ENCODE results near the gene PFDN4.

PFDN4 gene

GRCh38 chr20:54174457-54175175 lies 33.3 kb upstream of the PFDN4 start:
- DNase-seq: no peak

- DNase-seq: peak; percentile 75
These were observed 31.3 kb upstream of the PFDN4 start for GRCh38 chr20:54176610-54177009.

- DNase-seq: no peak
These were observed 30.5 kb upstream of the PFDN4 start for GRCh38 chr20:54177378-54177777.

- no peak for DNase-seq
These were observed 29.6 kb upstream of the PFDN4 start for GRCh38 chr20:54178256-54178655.

- no peak for DNase-seq
These were observed 27.9 kb upstream of the PFDN4 start for GRCh38 chr20:54179946-54180345.

- no peak for DNase-seq
These were observed 27.0 kb upstream of the PFDN4 start for GRCh38 chr20:54180931-54181330.

GRCh38 chr20:54184071-54184470 lies 23.8 kb upstream of the PFDN4 start:
- no peak for DNase-seq

- DNase-seq: no peak
These were observed 22.8 kb upstream of the PFDN4 start for GRCh38 chr20:54184904-54185626.

- peak; percentile 59 for DNase-seq
These were observed 19.6 kb upstream of the PFDN4 start for GRCh38 chr20:54188132-54188849.

- DNase-seq: no peak
These were observed 18.3 kb upstream of the PFDN4 start for GRCh38 chr20:54189630-54190029.

- DNase-seq: peak; percentile 53
These were observed 17.7 kb upstream of the PFDN4 start for GRCh38 chr20:54190217-54190616.

- no peak for DNase-seq
These were observed 14.1 kb upstream of the PFDN4 start for GRCh38 chr20:54193817-54194216.

- peak; percentile 36 for DNase-seq
These were observed 13.0 kb upstream of the PFDN4 start for GRCh38 chr20:54194724-54195438.

GRCh38 chr20:54195483-54196472 lies 12.1 kb upstream of the PFDN4 start:
- no peak for DNase-seq

GRCh38 chr20:54197621-54198604 lies 10.0 kb upstream of the PFDN4 start:
- peak; percentile 80 for DNase-seq

- DNase-seq: no peak
These were observed 8.6 kb upstream of the PFDN4 start for GRCh38 chr20:54199283-54199682.

- DNase-seq: peak; percentile 70
These were observed 8.1 kb upstream of the PFDN4 start for GRCh38 chr20:54199721-54200176.

GRCh38 chr20:54200487-54201267 lies 7.2 kb upstream of the PFDN4 start:
- no peak for DNase-seq

- no peak for DNase-seq
These were observed 6.5 kb upstream of the PFDN4 start for GRCh38 chr20:54201268-54201846.

Measured in fibroblast of skin of right quadriceps (primary cell).